ENCODE measurements around the gene PTGR2. TPM values are rescaled to one million over a fixed set of nuclear protein-coding genes. Genes with fewer than 3 reads are reported as not detected.
"Not testable (repeated sequence)": the region's sequence is repeated elsewhere in the genome, so short reads cannot be mapped to it uniquely, and the experiment has no call there.

PTGR2 gene
- total and polyA plus RNA-seq, 4 donors: 3.3 to 8.7 (median 5.4) TPM

- H3K9me3 ChIP-seq (ENCODE audit: control insufficient read depth, low read length); H3K4me1 ChIP-seq (ENCODE audit: control insufficient read depth in 1 of 2, insufficient read depth in 2 of 2, low read length in 2 of 2); H3K36me3 ChIP-seq (ENCODE audit: control insufficient read depth in 1 of 2, insufficient read depth in 2 of 2, low read length in 1 of 2); DNase-seq; H3K27ac ChIP-seq (ENCODE audit: low read depth in 1 of 2, low read length in 2 of 2); H3K4me3 ChIP-seq (ENCODE audit: low read length in 2 of 2); ATAC-seq (ENCODE audit: low FRiP score); intact Hi-C loops (cut with DNase I); H3K27me3 ChIP-seq (ENCODE audit: control insufficient read depth in 1 of 2, insufficient read depth in 2 of 2, low read length in 1 of 2): not testable (repeated sequence)
- WGBS, 2 donors: 85 to 92% methylated on average over 7 of the region's 7 CpGs
These were observed 24.4 kb upstream of the PTGR2 start for GRCh38 chr14:73827190-73827589.

DNA sequence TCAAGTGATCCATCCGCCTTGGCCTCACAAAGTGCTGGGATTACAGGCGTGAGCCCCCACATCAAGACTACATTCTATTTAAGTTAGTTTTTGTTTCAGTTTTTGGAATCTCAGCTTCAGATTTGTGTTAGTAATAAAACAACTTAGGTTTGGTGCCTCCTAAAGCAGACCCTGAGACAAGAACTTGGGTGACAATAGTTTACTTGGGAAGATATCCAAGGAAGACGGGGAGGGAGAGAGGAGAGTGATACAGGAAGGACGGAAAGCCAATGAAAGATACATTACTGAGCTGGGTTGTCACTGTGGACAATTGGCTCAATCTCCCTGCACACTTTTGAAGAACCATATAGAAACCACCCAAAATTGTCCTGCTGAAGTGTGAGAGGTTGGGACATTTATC, 22.6 kb upstream of the PTGR2 start:
- 35 to 41% methylated on average over 4 of the region's 4 CpGs for WGBS, 2 donors
- no peak for ATAC-seq (ENCODE audit: low FRiP score)
- H3K27ac ChIP-seq (ENCODE audit: low read depth in 1 of 2, low read length in 2 of 2): no peak overlapping the region

DNA sequence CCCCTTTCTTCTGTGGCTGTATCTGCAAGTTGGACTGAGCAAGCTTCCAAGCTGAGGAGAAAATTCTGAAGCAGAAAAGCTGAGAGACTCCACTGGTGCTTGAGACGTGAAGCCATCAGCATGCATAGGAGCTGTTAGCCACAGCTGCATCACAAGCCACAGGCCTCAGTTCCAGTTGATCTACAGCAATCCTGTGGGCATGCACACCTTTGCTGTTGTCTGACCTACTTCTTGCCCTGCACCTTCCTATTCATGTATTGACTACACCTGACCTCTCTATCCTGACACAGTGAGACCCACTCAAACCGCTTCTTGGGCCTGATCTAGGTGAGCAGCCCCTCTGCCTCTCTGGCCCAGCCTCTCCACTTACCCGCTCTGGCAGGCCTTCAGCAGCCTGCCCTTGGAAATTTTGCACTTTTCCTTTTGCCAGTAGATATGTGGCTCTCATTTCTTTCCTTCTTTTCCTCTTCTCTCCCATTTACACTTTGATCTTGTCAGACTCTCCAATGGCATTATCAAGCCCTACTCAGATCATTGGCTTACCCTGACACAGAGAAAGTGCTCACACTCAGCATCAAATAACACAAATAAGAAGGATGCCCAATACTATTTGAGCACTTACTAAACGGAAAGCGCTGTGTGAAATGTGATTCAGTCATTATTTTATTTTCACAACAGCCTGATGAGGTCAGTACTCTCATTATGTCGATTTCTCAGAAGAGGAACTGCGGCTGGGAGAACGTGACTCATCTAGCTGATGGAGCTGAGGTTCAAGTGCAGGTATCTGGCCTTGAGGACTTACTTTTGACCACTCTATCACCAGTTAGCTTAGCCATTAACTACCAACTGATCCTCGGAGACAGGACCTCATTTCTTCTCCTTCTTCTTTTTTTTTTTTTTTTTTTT, 21.9 kb upstream of the PTGR2 start:
- H3K27me3 ChIP-seq (ENCODE audit: control insufficient read depth in 1 of 2, insufficient read depth in 2 of 2, low read length in 1 of 2): no peaks in the 10 kb centered on the region
- H3K4me3 ChIP-seq (ENCODE audit: low read length in 2 of 2): no peak overlapping the region
- ATAC-seq (ENCODE audit: low FRiP score) (no peak), DNase-seq (peak in 1 of 2 donors; percentile 61)
- no peaks in the 10 kb centered on the region for H3K9me3 ChIP-seq (ENCODE audit: control insufficient read depth, low read length)
- 42 to 53% methylated on average over 9 of the region's 9 CpGs for WGBS, 2 donors
- intact Hi-C loops (cut with DNase I): no loop called here
- no peaks in the 10 kb centered on the region for H3K36me3 ChIP-seq (ENCODE audit: control insufficient read depth in 1 of 2, insufficient read depth in 2 of 2, low read length in 1 of 2)
- peak overlapping the region in 1 of 2 donors; percentile 34 for H3K27ac ChIP-seq (ENCODE audit: low read depth in 1 of 2, low read length in 2 of 2)
- H3K4me1 ChIP-seq (ENCODE audit: control insufficient read depth in 1 of 2, insufficient read depth in 2 of 2, low read length in 2 of 2): no peaks in the 10 kb centered on the region

More for the DNA sequence above, 22.6 kb upstream of the PTGR2 start:
- no peaks in the 10 kb centered on the region for H3K9me3 ChIP-seq (ENCODE audit: control insufficient read depth, low read length)
- no peak for DNase-seq
- H3K36me3 ChIP-seq (ENCODE audit: control insufficient read depth in 1 of 2, insufficient read depth in 2 of 2, low read length in 1 of 2): no peaks in the 10 kb centered on the region
- intact Hi-C loops (cut with DNase I): no loop called here
- no peaks in the 10 kb centered on the region for H3K4me1 ChIP-seq (ENCODE audit: control insufficient read depth in 1 of 2, insufficient read depth in 2 of 2, low read length in 2 of 2)
- H3K27me3 ChIP-seq (ENCODE audit: control insufficient read depth in 1 of 2, insufficient read depth in 2 of 2, low read length in 1 of 2): no peaks in the 10 kb centered on the region
- no peak overlapping the region for H3K4me3 ChIP-seq (ENCODE audit: low read length in 2 of 2)

GRCh38 chr14:73833034-73833433, 18.6 kb upstream of the PTGR2 start:
- Histone ChIP-seq H3K27ac (ENCODE audit: low read depth in 1 of 2, low read length in 2 of 2) (no peak overlapping the region), H3K4me3 (ENCODE audit: low read length in 2 of 2) (no peak overlapping the region), H3K9me3 (ENCODE audit: control insufficient read depth, low read length) (no peaks in the 10 kb centered on the region), H3K36me3 (ENCODE audit: control insufficient read depth in 1 of 2, insufficient read depth in 2 of 2, low read length in 1 of 2) (no peaks in the 10 kb centered on the region), H3K27me3 (ENCODE audit: control insufficient read depth in 1 of 2, insufficient read depth in 2 of 2, low read length in 1 of 2) (no peaks in the 10 kb centered on the region), H3K4me1 (ENCODE audit: control insufficient read depth in 1 of 2, insufficient read depth in 2 of 2, low read length in 2 of 2) (no peaks in the 10 kb centered on the region)
- intact Hi-C loops (cut with DNase I): no loop called here
- 28 to 40% methylated on average over 1 of the region's 1 CpG for whole genome bisulfite sequencing, 2 donors
- DNase-seq (no peak), ATAC-seq (ENCODE audit: low FRiP score) (no peak)

DNA sequence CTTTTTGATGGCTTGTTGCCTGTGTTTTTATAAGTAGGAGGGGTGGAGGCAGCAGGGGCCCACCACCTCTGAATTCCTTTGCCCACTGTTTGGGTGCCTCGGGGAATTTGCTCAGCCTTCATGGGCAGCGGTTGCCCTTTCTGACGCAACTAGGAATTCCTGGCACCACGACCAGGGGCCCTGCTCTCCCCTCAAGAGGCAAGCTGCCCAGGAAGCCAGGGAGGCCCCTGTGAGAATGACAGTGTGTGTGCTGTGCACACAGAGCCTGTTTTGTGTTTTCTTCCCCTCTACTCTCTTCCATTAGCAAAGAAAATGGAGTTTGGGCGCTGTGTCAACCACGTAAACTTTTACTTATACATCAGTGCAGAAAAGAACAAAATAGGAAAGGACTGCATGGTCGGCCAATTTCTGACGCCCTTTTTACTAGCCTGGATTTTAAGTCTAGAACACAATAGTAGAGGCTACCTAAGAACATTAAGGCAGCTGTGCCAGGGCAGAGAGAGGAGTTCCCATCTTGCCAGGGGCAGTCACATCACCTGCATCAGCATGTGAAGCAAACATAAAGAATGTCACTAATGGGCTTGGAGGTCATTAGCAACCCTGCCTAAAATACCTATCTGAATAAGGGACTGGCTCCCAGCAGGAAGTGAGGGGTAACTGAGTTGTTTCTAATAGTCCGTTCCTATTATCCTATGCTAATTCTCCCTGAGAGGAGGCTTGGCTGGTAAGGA, 17.9 kb upstream of the PTGR2 start:
- ATAC-seq (ENCODE audit: low FRiP score): peak; percentile 19

GRCh38 chr14:73834261-73834625, 17.4 kb upstream of the PTGR2 start:
- Histone ChIP-seq H3K9me3 (ENCODE audit: control insufficient read depth, low read length) (no peaks in the 10 kb centered on the region), H3K27ac (ENCODE audit: low read depth in 1 of 2, low read length in 2 of 2) (no peak overlapping the region), H3K4me1 (ENCODE audit: control insufficient read depth in 1 of 2, insufficient read depth in 2 of 2, low read length in 2 of 2) (no peaks in the 10 kb centered on the region), H3K27me3 (ENCODE audit: control insufficient read depth in 1 of 2, insufficient read depth in 2 of 2, low read length in 1 of 2) (no peaks in the 10 kb centered on the region), H3K36me3 (ENCODE audit: control insufficient read depth in 1 of 2, insufficient read depth in 2 of 2, low read length in 1 of 2) (no peaks in the 10 kb centered on the region), H3K4me3 (ENCODE audit: low read length in 2 of 2) (no peak overlapping the region)
- intact Hi-C loops (cut with DNase I): no loop called here
- DNase-seq: no peak
- 95 to 98% methylated on average over 4 of the region's 4 CpGs for WGBS, 2 donors
- ATAC-seq (ENCODE audit: low FRiP score): no peak

More for the DNA sequence above, 17.9 kb upstream of the PTGR2 start:
- Histone ChIP-seq H3K27ac (ENCODE audit: low read depth in 1 of 2, low read length in 2 of 2) (no peak overlapping the region), H3K9me3 (ENCODE audit: control insufficient read depth, low read length) (no peaks in the 10 kb centered on the region), H3K4me1 (ENCODE audit: control insufficient read depth in 1 of 2, insufficient read depth in 2 of 2, low read length in 2 of 2) (no peaks in the 10 kb centered on the region), H3K4me3 (ENCODE audit: low read length in 2 of 2) (no peak overlapping the region), H3K36me3 (ENCODE audit: control insufficient read depth in 1 of 2, insufficient read depth in 2 of 2, low read length in 1 of 2) (no peaks in the 10 kb centered on the region), H3K27me3 (ENCODE audit: control insufficient read depth in 1 of 2, insufficient read depth in 2 of 2, low read length in 1 of 2) (no peaks in the 10 kb centered on the region)
- intact Hi-C loops (cut with DNase I): no loop called here
- DNase-seq: no peak
- 27 to 28% methylated on average over 9 of the region's 9 CpGs for WGBS, 2 donors

- H3K9me3 ChIP-seq (ENCODE audit: control insufficient read depth, low read length); DNase-seq; H3K27ac ChIP-seq (ENCODE audit: low read depth in 1 of 2, low read length in 2 of 2); H3K4me1 ChIP-seq (ENCODE audit: control insufficient read depth in 1 of 2, insufficient read depth in 2 of 2, low read length in 2 of 2); H3K27me3 ChIP-seq (ENCODE audit: control insufficient read depth in 1 of 2, insufficient read depth in 2 of 2, low read length in 1 of 2); H3K36me3 ChIP-seq (ENCODE audit: control insufficient read depth in 1 of 2, insufficient read depth in 2 of 2, low read length in 1 of 2); H3K4me3 ChIP-seq (ENCODE audit: low read length in 2 of 2); ATAC-seq (ENCODE audit: low FRiP score); intact Hi-C loops (cut with DNase I): not testable (repeated sequence)
- WGBS, 2 donors: 97 to 99% methylated on average over 7 of the region's 7 CpGs
These were observed 13.2 kb upstream of the PTGR2 start for GRCh38 chr14:73838293-73839034.

GRCh38 chr14:73842201-73842600, 9.4 kb upstream of the PTGR2 start:
- Histone ChIP-seq H3K9me3 (ENCODE audit: control insufficient read depth, low read length) (no peaks in the 10 kb centered on the region), H3K36me3 (ENCODE audit: control insufficient read depth in 1 of 2, insufficient read depth in 2 of 2, low read length in 1 of 2) (no peaks in the 10 kb centered on the region), H3K27me3 (ENCODE audit: control insufficient read depth in 1 of 2, insufficient read depth in 2 of 2, low read length in 1 of 2) (no peaks in the 10 kb centered on the region), H3K27ac (ENCODE audit: low read depth in 1 of 2, low read length in 2 of 2) (no peak overlapping the region), H3K4me1 (ENCODE audit: control insufficient read depth in 1 of 2, insufficient read depth in 2 of 2, low read length in 2 of 2) (no peaks in the 10 kb centered on the region), H3K4me3 (ENCODE audit: low read length in 2 of 2) (no peak overlapping the region)
- ATAC-seq (ENCODE audit: low FRiP score) (no peak), DNase-seq (no peak)
- 95 to 96% methylated on average over 1 of the region's 1 CpG for WGBS, 2 donors
- intact Hi-C loops (cut with DNase I): no loop called here
